HEK293 (cell line): Measurements from ENCODE around the gene MCU.
A peak's percentile ranks its signal among the peaks of the same experiment; 100 is the strongest.

Experiments used
- CTCF ChIA-PET: fragments of 350-600 bp; formaldehyde crosslinking; extraction: SDS; loops from one replicate; lab custom pipeline; 2021; ENCODE audit warnings: antibody characterized with exemption; lab: Yijun Ruan, JAX
- POLR2A ChIA-PET: fragments of 300-600 bp; formaldehyde crosslinking; extraction: SDS; loops from one replicate; lab custom pipeline; 2020; ENCODE audit warnings: antibody characterized with exemption, inconsistent platforms; lab: Yijun Ruan, JAX
- H3K27ac ChIP-seq: fragments of 200-500 bp; sonication (Bioruptor generic); 2 replicates; pipeline ENCODE4 v1.5.1; 2014; ENCODE audit warnings: low read depth, low read length, control low read depth, inconsistent platforms; ENCODE audit errors: extremely low read depth
- H3K36me3 ChIP-seq, 2 experiments: fragments of 200-500 bp in 1 of 2; sonication (Bioruptor generic) in 1 of 2; 1 replicate in 1 of 2; 2 replicates in 1 of 2; pipeline ENCODE4 v1.5.1; 2014 to 2017; ENCODE audit warnings: inconsistent platforms in 2 of 2, low read length in 2 of 2; ENCODE audit not compliant: control insufficient read depth in 2 of 2, insufficient read depth in 1 of 2
- H3K4me1 ChIP-seq: fragments of 200-500 bp; sonication (Bioruptor generic); 2 replicates; pipeline ENCODE4 v1.5.1; 2014; ENCODE audit warnings: mild to moderate bottlenecking, low read length, inconsistent platforms; ENCODE audit not compliant: control insufficient read depth, insufficient read depth
- H3K4me3 ChIP-seq: 2 replicates; pipeline ENCODE4 v1.5.1; 2011; ENCODE audit warnings: low read depth, mild to moderate bottlenecking, control low read depth, low read length, moderate library complexity
- H3K9me3 ChIP-seq: fragments of 200-500 bp; sonication (Bioruptor generic); 2 replicates; pipeline ENCODE4 v1.5.1; 2014; ENCODE audit warnings: low read depth, low read length, inconsistent platforms; ENCODE audit not compliant: control insufficient read depth, insufficient read depth
- FEZF1 ChIP-seq: fragments of 450-650 bp; formaldehyde crosslinking; IDR thresholded peaks from 2 replicates; pipeline ENCODE4 v1.5.1; 2016; ENCODE audit warnings: missing biosample characterization, missing genetic modification characterization
- IKZF3 ChIP-seq: fragments of 450-650 bp; IDR thresholded peaks from 2 replicates; pipeline ENCODE4 v1.5.0; 2018; ENCODE audit warnings: missing biosample characterization, mild to moderate bottlenecking, missing genetic modification characterization, moderate library complexity
- SETDB1 ChIP-seq: IDR thresholded peaks from one replicate; pipeline ENCODE4 v1.6.1; 2017; ENCODE audit warnings: mild to moderate bottlenecking, low read length, moderate library complexity, mixed read lengths; ENCODE audit not compliant: insufficient read length
- TCF7L2 ChIP-seq: IDR thresholded peaks from 2 replicates; pipeline ENCODE4 v1.6.1; 2011; ENCODE audit warnings: low read depth, mild to moderate bottlenecking, inconsistent platforms, low read length, moderate library complexity, borderline replicate concordance
- ZFP37 ChIP-seq: fragments of 450-650 bp; formaldehyde crosslinking; IDR thresholded peaks from 2 replicates; pipeline ENCODE4 v1.5.1; 2016; ENCODE audit warnings: missing biosample characterization, missing genetic modification characterization
- ZFP41 ChIP-seq: fragments of 450-650 bp; formaldehyde crosslinking; IDR thresholded peaks from 2 replicates; pipeline ENCODE4 v1.5.1; 2016; ENCODE audit warnings: missing biosample characterization, missing genetic modification characterization, borderline replicate concordance
- ZNF146 ChIP-seq: fragments of 450-650 bp; formaldehyde crosslinking; IDR thresholded peaks from 2 replicates; pipeline ENCODE4 v1.5.1; 2016; ENCODE audit warnings: missing biosample characterization, missing genetic modification characterization
- ZNF184 ChIP-seq: fragments of 450-650 bp; IDR thresholded peaks from 2 replicates; pipeline ENCODE4 v1.5.1; 2018; ENCODE audit warnings: missing biosample characterization, mild to moderate bottlenecking, missing genetic modification characterization
- ZNF2 ChIP-seq: fragments of 450-650 bp; formaldehyde crosslinking; IDR thresholded peaks from 2 replicates; pipeline ENCODE4 v1.5.1; 2016; ENCODE audit warnings: missing biosample characterization, missing genetic modification characterization
- ZNF248 ChIP-seq: fragments of 450-650 bp; formaldehyde crosslinking; IDR thresholded peaks from 2 replicates; pipeline ENCODE4 v1.5.1; 2017; ENCODE audit warnings: missing biosample characterization, missing genetic modification characterization
- ZNF37A ChIP-seq: fragments of 450-650 bp; IDR thresholded peaks from 2 replicates; pipeline ENCODE4 v1.5.1; 2018; ENCODE audit warnings: missing biosample characterization, missing genetic modification characterization
- ZNF555 ChIP-seq: fragments of 450-650 bp; formaldehyde crosslinking; conservative IDR thresholded peaks from 2 replicates; pipeline ENCODE4 v1.5.1; 2017; ENCODE audit warnings: missing biosample characterization, mild to moderate bottlenecking, missing genetic modification characterization, inconsistent platforms
- ZNF571 ChIP-seq: fragments of 450-650 bp; formaldehyde crosslinking; IDR thresholded peaks from 2 replicates; pipeline ENCODE4 v1.5.0; 2017; ENCODE audit warnings: missing biosample characterization, missing genetic modification characterization
- ZNF664 ChIP-seq: fragments of 450-650 bp; formaldehyde crosslinking; IDR thresholded peaks from 2 replicates; pipeline ENCODE4 v1.5.1; 2016; ENCODE audit warnings: missing biosample characterization, missing genetic modification characterization
- ZNF670 ChIP-seq: fragments of 450-650 bp; formaldehyde crosslinking; IDR thresholded peaks from 2 replicates; pipeline ENCODE4 v1.5.1; 2016; ENCODE audit warnings: missing biosample characterization, missing genetic modification characterization, low read depth
- ZNF843 ChIP-seq: fragments of 450-650 bp; formaldehyde crosslinking; IDR thresholded peaks from 2 replicates; pipeline ENCODE4 v1.5.1; 2016; ENCODE audit warnings: missing biosample characterization, missing genetic modification characterization
- ZSCAN23 ChIP-seq: fragments of 450-650 bp; formaldehyde crosslinking; IDR thresholded peaks from 2 replicates; pipeline ENCODE4 v1.5.1; 2016; ENCODE audit warnings: missing biosample characterization, missing genetic modification characterization
- ZXDB ChIP-seq: fragments of 450-650 bp; formaldehyde crosslinking; IDR thresholded peaks from 2 replicates; pipeline ENCODE4 v1.5.1; 2016; ENCODE audit warnings: missing biosample characterization, missing genetic modification characterization
- TF ChIP-seq, protein P1 (sequence below): fragments of 450-650 bp; formaldehyde crosslinking; IDR thresholded peaks from 2 replicates; pipeline ENCODE4 v1.5.1; 2017; ENCODE audit warnings: missing biosample characterization, missing genetic modification characterization
- TF ChIP-seq, protein P2 (sequence below): fragments of 450-650 bp; formaldehyde crosslinking; IDR thresholded peaks from 2 replicates; pipeline ENCODE4 v1.5.1; 2016; ENCODE audit warnings: missing biosample characterization, missing genetic modification characterization
- TF ChIP-seq, protein P3 (sequence below): fragments of 450-650 bp; formaldehyde crosslinking; IDR thresholded peaks from 2 replicates; pipeline ENCODE4 v1.5.1; 2017; ENCODE audit warnings: missing biosample characterization, missing genetic modification characterization
- TF ChIP-seq, protein P4 (sequence below): fragments of 450-650 bp; formaldehyde crosslinking; IDR thresholded peaks from 2 replicates; pipeline ENCODE4 v1.5.1; 2016; ENCODE audit warnings: missing biosample characterization, missing genetic modification characterization
- TF ChIP-seq, protein P5 (sequence below): fragments of 450-650 bp; formaldehyde crosslinking; IDR thresholded peaks from 2 replicates; pipeline ENCODE4 v1.5.1; 2017; ENCODE audit warnings: missing biosample characterization, missing genetic modification characterization

MCU gene

DNA sequence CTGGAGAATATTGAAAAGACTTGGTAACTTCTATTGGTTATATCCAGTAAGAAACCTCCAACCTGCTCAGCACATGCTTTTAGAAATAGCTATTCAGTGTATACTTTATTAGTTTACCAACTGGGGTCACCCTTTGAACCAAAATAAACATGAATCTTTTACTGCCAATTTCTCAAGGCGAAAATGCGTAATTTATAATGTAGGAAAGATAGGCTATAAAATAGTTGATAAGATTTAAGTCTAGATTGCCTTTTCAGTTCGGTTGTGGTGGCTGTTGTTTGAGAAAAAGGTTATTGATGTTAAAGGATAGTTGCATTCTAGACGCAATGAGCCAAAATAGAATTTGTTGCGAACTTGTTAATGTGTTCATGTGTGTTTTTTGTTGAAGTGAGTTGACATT, 119.0 kb downstream of the MCU start:
- ChIA-PET CTCF (no interaction called here), POLR2A (no interaction called here)
- TF ChIP-seq FEZF1 (tag by site-specific recombination) (peak; percentile 85), ZNF571 (tag by site-specific recombination) (no peak), ZNF2 (tag by site-specific recombination) (no peak), ZNF37A (tag by site-specific recombination) (no peak), ZSCAN23 (tag by site-specific recombination) (no peak), ZNF664 (no peak), ZFP41 (tag by site-specific recombination) (no peak), SETDB1 (no peak), ZNF146 (tag by site-specific recombination) (no peak), ZNF555 (tag by site-specific recombination) (no peak), ZNF843 (tag by site-specific recombination) (peak; percentile 51; the same call in 1 of the 2 replicates), ZNF248 (tag by site-specific recombination) (no peak), ZNF184 (tag by site-specific recombination) (no peak), IKZF3 (peak; percentile 64; the same call in 1 of the 2 replicates), ZXDB (tag by site-specific recombination) (0 out of 2 replicates have a peak, but pooled peaks have one; percentile 19), ZFP37 (tag by site-specific recombination) (no peak), ZNF670 (tag by site-specific recombination) (no peak), TCF7L2 (peak; percentile 50; the same call in 1 of the 2 replicates)
- TF ChIP-seq, protein P1, sequence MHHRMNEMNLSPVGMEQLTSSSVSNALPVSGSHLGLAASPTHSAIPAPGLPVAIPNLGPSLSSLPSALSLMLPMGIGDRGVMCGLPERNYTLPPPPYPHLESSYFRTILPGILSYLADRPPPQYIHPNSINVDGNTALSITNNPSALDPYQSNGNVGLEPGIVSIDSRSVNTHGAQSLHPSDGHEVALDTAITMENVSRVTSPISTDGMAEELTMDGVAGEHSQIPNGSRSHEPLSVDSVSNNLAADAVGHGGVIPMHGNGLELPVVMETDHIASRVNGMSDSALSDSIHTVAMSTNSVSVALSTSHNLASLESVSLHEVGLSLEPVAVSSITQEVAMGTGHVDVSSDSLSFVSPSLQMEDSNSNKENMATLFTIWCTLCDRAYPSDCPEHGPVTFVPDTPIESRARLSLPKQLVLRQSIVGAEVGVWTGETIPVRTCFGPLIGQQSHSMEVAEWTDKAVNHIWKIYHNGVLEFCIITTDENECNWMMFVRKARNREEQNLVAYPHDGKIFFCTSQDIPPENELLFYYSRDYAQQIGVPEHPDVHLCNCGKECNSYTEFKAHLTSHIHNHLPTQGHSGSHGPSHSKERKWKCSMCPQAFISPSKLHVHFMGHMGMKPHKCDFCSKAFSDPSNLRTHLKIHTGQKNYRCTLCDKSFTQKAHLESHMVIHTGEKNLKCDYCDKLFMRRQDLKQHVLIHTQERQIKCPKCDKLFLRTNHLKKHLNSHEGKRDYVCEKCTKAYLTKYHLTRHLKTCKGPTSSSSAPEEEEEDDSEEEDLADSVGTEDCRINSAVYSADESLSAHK (tag by site-specific recombination) = peak; percentile 38; the same call in 1 of the 2 replicates
- TF ChIP-seq, protein P2, sequence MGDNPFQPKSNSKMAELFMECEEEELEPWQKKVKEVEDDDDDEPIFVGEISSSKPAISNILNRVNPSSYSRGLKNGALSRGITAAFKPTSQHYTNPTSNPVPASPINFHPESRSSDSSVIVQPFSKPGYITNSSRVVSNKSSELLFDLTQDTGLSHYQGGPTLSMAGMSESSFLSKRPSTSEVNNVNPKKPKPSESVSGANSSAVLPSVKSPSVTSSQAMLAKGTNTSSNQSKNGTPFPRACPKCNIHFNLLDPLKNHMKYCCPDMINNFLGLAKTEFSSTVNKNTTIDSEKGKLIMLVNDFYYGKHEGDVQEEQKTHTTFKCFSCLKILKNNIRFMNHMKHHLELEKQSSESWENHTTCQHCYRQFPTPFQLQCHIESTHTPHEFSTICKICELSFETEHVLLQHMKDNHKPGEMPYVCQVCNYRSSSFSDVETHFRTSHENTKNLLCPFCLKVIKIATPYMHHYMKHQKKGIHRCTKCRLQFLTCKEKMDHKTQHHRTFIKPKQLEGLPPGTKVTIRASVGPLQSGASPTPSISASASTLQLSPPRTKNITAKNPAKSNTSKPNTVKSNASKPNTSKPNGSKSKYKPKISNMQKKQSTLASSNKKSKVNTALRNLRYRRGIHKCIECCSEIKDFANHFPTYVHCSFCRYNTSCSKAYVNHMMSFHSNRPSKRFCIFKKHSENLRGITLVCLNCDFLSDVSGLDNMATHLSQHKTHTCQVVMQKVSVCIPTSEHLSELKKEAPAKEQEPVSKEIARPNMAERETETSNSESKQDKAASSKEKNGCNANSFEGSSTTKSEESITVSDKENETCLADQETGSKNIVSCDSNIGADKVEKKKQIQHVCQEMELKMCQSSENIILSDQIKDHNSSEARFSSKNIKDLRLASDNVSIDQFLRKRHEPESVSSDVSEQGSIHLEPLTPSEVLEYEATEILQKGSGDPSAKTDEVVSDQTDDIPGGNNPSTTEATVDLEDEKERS = no peak
- TF ChIP-seq, protein P3, sequence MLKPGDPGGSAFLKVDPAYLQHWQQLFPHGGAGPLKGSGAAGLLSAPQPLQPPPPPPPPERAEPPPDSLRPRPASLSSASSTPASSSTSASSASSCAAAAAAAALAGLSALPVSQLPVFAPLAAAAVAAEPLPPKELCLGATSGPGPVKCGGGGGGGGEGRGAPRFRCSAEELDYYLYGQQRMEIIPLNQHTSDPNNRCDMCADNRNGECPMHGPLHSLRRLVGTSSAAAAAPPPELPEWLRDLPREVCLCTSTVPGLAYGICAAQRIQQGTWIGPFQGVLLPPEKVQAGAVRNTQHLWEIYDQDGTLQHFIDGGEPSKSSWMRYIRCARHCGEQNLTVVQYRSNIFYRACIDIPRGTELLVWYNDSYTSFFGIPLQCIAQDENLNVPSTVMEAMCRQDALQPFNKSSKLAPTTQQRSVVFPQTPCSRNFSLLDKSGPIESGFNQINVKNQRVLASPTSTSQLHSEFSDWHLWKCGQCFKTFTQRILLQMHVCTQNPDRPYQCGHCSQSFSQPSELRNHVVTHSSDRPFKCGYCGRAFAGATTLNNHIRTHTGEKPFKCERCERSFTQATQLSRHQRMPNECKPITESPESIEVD = peak; percentile 86
- TF ChIP-seq, protein P4, sequence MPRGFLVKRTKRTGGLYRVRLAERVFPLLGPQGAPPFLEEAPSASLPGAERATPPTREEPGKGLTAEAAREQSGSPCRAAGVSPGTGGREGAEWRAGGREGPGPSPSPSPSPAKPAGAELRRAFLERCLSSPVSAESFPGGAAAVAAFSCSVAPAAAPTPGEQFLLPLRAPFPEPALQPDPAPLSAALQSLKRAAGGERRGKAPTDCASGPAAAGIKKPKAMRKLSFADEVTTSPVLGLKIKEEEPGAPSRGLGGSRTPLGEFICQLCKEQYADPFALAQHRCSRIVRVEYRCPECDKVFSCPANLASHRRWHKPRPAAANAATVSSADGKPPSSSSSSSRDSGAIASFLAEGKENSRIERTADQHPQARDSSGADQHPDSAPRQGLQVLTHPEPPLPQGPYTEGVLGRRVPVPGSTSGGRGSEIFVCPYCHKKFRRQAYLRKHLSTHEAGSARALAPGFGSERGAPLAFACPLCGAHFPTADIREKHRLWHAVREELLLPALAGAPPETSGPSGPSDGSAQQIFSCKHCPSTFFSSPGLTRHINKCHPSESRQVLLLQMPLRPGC (tag by site-specific recombination) = no peak
- TF ChIP-seq, protein P5, sequence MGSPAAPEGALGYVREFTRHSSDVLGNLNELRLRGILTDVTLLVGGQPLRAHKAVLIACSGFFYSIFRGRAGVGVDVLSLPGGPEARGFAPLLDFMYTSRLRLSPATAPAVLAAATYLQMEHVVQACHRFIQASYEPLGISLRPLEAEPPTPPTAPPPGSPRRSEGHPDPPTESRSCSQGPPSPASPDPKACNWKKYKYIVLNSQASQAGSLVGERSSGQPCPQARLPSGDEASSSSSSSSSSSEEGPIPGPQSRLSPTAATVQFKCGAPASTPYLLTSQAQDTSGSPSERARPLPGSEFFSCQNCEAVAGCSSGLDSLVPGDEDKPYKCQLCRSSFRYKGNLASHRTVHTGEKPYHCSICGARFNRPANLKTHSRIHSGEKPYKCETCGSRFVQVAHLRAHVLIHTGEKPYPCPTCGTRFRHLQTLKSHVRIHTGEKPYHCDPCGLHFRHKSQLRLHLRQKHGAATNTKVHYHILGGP (tag by site-specific recombination) = no peak

More for the DNA sequence above, 119.0 kb downstream of the MCU start:
- H3K4me3 ChIP-seq = no peak overlapping the region
- H3K36me3 ChIP-seq = no peaks in the 10 kb centered on the region
- no peak overlapping the region; the same call in 1 of the 2 replicates for H3K27ac ChIP-seq
- H3K4me1 ChIP-seq = peaks cover 16% of the 10 kb centered on the region
- no peaks in the 10 kb centered on the region for H3K9me3 ChIP-seq
